Lower leg skin (tissue), 3 donors: ENCODE measurements around the gene RRAD.

Experiments used
- POLR2A ChIP-seq, 2 donors: fragments of 450-650 bp; IDR thresholded peaks; one replicate each; pipeline ENCODE4 v1.6.1; 2016 to 2017; ENCODE audit warnings: antibody characterized with exemption in 2 of 2, mild to moderate bottlenecking in 1 of 2, moderate library complexity in 1 of 2
- TF ChIP-seq, protein P1 (sequence below), 3 donors: fragments of 450-650 bp; IDR thresholded peaks; one replicate each; pipeline ENCODE4 v1.5.1; 2016; ENCODE audit warnings: antibody characterized with exemption in 3 of 3, mild to moderate bottlenecking in 3 of 3, moderate library complexity in 2 of 3

DNA sequence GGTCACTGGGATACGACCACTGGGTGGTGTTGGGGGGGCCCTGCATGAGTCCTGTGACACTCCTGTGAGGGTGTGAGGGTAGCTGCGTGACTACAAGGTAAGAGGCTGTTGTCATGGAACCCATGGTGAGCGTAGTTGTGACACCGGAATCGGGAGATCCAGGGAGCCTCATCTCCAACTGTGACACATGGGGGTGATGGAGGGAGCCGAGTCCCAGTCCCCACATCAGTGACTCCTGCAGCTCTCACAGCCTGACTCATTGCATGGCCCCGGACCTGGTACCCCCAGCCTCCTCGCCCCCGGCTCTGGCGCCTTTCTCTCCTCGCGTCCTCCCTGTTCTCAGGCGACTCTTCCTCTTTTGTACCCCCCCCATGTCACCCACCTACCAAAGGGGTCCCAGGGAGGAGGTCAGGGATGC is 20.9 kb downstream of the RRAD start:
- TF ChIP-seq, protein P1, sequence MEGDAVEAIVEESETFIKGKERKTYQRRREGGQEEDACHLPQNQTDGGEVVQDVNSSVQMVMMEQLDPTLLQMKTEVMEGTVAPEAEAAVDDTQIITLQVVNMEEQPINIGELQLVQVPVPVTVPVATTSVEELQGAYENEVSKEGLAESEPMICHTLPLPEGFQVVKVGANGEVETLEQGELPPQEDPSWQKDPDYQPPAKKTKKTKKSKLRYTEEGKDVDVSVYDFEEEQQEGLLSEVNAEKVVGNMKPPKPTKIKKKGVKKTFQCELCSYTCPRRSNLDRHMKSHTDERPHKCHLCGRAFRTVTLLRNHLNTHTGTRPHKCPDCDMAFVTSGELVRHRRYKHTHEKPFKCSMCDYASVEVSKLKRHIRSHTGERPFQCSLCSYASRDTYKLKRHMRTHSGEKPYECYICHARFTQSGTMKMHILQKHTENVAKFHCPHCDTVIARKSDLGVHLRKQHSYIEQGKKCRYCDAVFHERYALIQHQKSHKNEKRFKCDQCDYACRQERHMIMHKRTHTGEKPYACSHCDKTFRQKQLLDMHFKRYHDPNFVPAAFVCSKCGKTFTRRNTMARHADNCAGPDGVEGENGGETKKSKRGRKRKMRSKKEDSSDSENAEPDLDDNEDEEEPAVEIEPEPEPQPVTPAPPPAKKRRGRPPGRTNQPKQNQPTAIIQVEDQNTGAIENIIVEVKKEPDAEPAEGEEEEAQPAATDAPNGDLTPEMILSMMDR (IDR thresholded peaks at IDR 0.05), result no peak
- TF ChIP-seq POLR2A (IDR thresholded peaks at IDR 0.05), result no peak
